Measurements from ENCODE around the gene ANKS1A.

The ANKS1A gene

GRCh38 chr6:34917626-34918285 lies 28.7 kb downstream of the ANKS1A start:
- Histone ChIP-seq H3K36me3 (replicated peaks) (no peaks in the 10 kb centered on the region), H3K4me3 (ENCODE audit: low read depth, low read length) (no peak overlapping the region), H3K27ac (no peak overlapping the region), H3K27me3 (replicated peaks) (no peaks in the 10 kb centered on the region)
- in situ Hi-C loops (cut with HindIII; ENCODE audit: low pct_ligation_motif_present, low sequenced_read_pairs) = no loop called here
- no peak for DNase-seq
- TF ChIP-seq CTCF (IDR thresholded peaks at IDR 0.05; ENCODE audit: low read depth, low read length, missing control alignments) = no peak

- peak; percentile 19 for DNase-seq
- H3K4me3 ChIP-seq (ENCODE audit: low read depth, low read length) = no peak overlapping the region
- no peaks in the 10 kb centered on the region for H3K36me3 ChIP-seq (replicated peaks)
- in situ Hi-C loops (cut with HindIII; ENCODE audit: low pct_ligation_motif_present, low sequenced_read_pairs) = no loop called here
- no peak for TF ChIP-seq CTCF (IDR thresholded peaks at IDR 0.05; ENCODE audit: low read depth, low read length, missing control alignments)
- H3K27ac ChIP-seq = no peak overlapping the region
- no peaks in the 10 kb centered on the region for H3K27me3 ChIP-seq (replicated peaks)
Observed at GRCh38 chr6:34919651-34920050, 30.6 kb downstream of the ANKS1A start.

GRCh38 chr6:34920097-34920496 lies 31.0 kb downstream of the ANKS1A start:
- no peak for TF ChIP-seq CTCF (IDR thresholded peaks at IDR 0.05; ENCODE audit: low read depth, low read length, missing control alignments)
- H3K4me3 ChIP-seq (ENCODE audit: low read depth, low read length) = no peak overlapping the region
- H3K27me3 ChIP-seq (replicated peaks) = no peaks in the 10 kb centered on the region
- no peak for DNase-seq
- no peak overlapping the region for H3K27ac ChIP-seq
- in situ Hi-C loops (cut with HindIII; ENCODE audit: low pct_ligation_motif_present, low sequenced_read_pairs) = no loop called here
- no peaks in the 10 kb centered on the region for H3K36me3 ChIP-seq (replicated peaks)

GRCh38 chr6:34922177-34922663 lies 33.2 kb downstream of the ANKS1A start:
- Histone ChIP-seq H3K36me3 (replicated peaks) (no peaks in the 10 kb centered on the region), H3K4me3 (ENCODE audit: low read depth, low read length) (no peak overlapping the region), H3K27me3 (replicated peaks) (no peaks in the 10 kb centered on the region), H3K27ac (no peak overlapping the region)
- no peak for TF ChIP-seq CTCF (IDR thresholded peaks at IDR 0.05; ENCODE audit: low read depth, low read length, missing control alignments)
- peak; percentile 57 for DNase-seq
- in situ Hi-C loops (cut with HindIII; ENCODE audit: low pct_ligation_motif_present, low sequenced_read_pairs) = no loop called here

- TF ChIP-seq CTCF (IDR thresholded peaks at IDR 0.05; ENCODE audit: low read depth, low read length, missing control alignments) = no peak
- H3K27me3 ChIP-seq (replicated peaks) = no peaks in the 10 kb centered on the region
- in situ Hi-C loops (cut with HindIII; ENCODE audit: low pct_ligation_motif_present, low sequenced_read_pairs) = no loop called here
Observed at GRCh38 chr6:34924831-34925625, 36.0 kb downstream of the ANKS1A start.

More at GRCh38 chr6:34924831-34925625, 36.0 kb downstream of the ANKS1A start:
- no peak for DNase-seq
- Histone ChIP-seq H3K27ac (no peak overlapping the region), H3K36me3 (replicated peaks) (no peaks in the 10 kb centered on the region), H3K4me3 (ENCODE audit: low read depth, low read length) (no peak overlapping the region)

All from brain microvascular endothelial cell (primary cell).